ENCODE measurements around the gene AHNAK.

AHNAK gene

DNA sequence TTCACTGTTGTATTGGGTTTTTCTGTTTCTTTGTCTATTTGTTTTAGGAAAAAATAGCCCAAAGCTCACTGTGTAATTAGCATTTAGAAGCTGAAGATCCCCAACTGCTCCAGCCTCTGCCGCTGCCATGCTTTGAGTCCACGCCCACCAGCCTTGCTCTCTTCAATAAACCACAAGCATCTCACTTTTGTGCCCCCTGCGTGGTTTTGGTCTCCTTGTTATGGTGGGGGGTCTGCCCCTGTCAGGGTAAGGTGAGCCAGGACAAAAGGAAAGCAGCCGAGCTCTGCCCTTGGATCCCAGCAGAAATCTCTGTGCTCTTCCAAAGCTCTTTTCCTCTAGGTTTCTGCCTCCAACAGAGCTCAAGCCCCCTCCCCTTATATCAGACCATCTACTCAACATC lies 123.6 kb downstream of the AHNAK start:
- Histone ChIP-seq H3F3A (ENCODE audit: insufficient read depth, low read length) (no peaks in the 10 kb centered on the region), H3K4me1 (ENCODE audit: insufficient read depth, low read length, severe bottlenecking) (no peaks in the 10 kb centered on the region), H3K4me3 (ENCODE audit: low read depth, low read length, poor library complexity, severe bottlenecking) (no peak overlapping the region), H3K36me3 (ENCODE audit: insufficient read depth, low read length) (no peaks in the 10 kb centered on the region), H2AFZ (ENCODE audit: low read length) (no peak overlapping the region), H3K27ac (ENCODE audit: low read depth, low read length, poor library complexity, severe bottlenecking) (no peak overlapping the region), H3K79me2 (ENCODE audit: insufficient read depth, low read length) (no peaks in the 10 kb centered on the region), H3K9ac (ENCODE audit: low read length) (no peak overlapping the region), H3K27me3 (ENCODE audit: insufficient read depth, low read length) (0 out of 2 replicates have a peak, but pooled peaks cover 9% of the 10 kb centered on the region), H3K9me3 (ENCODE audit: low read length) (no peaks in the 10 kb centered on the region), H3K9me2 (ENCODE audit: low read depth, low read length) (no peaks in the 10 kb centered on the region), H3K4me2 (ENCODE audit: low read length) (no peak overlapping the region), H4K20me1 (ENCODE audit: insufficient read depth, low read length) (no peaks in the 10 kb centered on the region)
- TF ChIP-seq, protein P1, sequence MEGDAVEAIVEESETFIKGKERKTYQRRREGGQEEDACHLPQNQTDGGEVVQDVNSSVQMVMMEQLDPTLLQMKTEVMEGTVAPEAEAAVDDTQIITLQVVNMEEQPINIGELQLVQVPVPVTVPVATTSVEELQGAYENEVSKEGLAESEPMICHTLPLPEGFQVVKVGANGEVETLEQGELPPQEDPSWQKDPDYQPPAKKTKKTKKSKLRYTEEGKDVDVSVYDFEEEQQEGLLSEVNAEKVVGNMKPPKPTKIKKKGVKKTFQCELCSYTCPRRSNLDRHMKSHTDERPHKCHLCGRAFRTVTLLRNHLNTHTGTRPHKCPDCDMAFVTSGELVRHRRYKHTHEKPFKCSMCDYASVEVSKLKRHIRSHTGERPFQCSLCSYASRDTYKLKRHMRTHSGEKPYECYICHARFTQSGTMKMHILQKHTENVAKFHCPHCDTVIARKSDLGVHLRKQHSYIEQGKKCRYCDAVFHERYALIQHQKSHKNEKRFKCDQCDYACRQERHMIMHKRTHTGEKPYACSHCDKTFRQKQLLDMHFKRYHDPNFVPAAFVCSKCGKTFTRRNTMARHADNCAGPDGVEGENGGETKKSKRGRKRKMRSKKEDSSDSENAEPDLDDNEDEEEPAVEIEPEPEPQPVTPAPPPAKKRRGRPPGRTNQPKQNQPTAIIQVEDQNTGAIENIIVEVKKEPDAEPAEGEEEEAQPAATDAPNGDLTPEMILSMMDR (IDR thresholded peaks at IDR 0.05; ENCODE audit: low read length), result no peak
- TF ChIP-seq EZH2 (IDR thresholded peaks at IDR 0.05; ENCODE audit: borderline replicate concordance, low read length), result no peak

DNA sequence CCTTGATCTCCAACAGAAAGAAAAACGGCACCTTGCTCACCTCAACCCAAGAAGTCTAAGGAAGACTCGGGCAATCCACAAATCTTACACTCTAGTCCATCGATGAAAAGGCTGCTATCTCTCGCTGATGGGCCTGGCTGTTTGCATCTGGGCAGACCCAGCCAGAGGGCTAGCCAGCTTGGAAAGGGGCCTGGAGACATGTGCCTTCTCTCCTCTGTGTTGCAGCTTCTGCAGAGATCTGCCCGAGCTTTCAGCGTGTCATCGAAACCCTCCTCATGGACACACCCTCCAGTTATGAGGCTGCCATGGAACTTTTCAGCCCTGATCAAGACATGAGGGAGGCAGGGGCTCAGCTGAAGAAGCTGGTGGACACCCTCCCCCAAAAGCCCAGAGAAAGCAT lies 124.6 kb downstream of the AHNAK start:
- no peaks in the 10 kb centered on the region for H3K9me2 ChIP-seq (ENCODE audit: low read depth, low read length)
- H3K9ac ChIP-seq (ENCODE audit: low read length), result no peak overlapping the region
- H3K4me2 ChIP-seq (ENCODE audit: low read length), result no peak overlapping the region
- no peak overlapping the region for H2AFZ ChIP-seq (ENCODE audit: low read length)
- H3K4me1 ChIP-seq (ENCODE audit: insufficient read depth, low read length, severe bottlenecking), result no peaks in the 10 kb centered on the region
- TF ChIP-seq, protein P1 (IDR thresholded peaks at IDR 0.05; ENCODE audit: low read length), result no peak
- TF ChIP-seq EZH2 (IDR thresholded peaks at IDR 0.05; ENCODE audit: borderline replicate concordance, low read length), result no peak
- no peaks in the 10 kb centered on the region for H3F3A ChIP-seq (ENCODE audit: insufficient read depth, low read length)
- H3K36me3 ChIP-seq (ENCODE audit: insufficient read depth, low read length), result no peaks in the 10 kb centered on the region
- 0 out of 2 replicates have a peak, but pooled peaks cover 9% of the 10 kb centered on the region for H3K27me3 ChIP-seq (ENCODE audit: insufficient read depth, low read length)
- H3K79me2 ChIP-seq (ENCODE audit: insufficient read depth, low read length), result no peaks in the 10 kb centered on the region
- no peaks in the 10 kb centered on the region for H3K9me3 ChIP-seq (ENCODE audit: low read length)
- no peaks in the 10 kb centered on the region for H4K20me1 ChIP-seq (ENCODE audit: insufficient read depth, low read length)
- H3K4me3 ChIP-seq (ENCODE audit: low read depth, low read length, poor library complexity, severe bottlenecking), result no peak overlapping the region
- no peak overlapping the region for H3K27ac ChIP-seq (ENCODE audit: low read depth, low read length, poor library complexity, severe bottlenecking)

DNA sequence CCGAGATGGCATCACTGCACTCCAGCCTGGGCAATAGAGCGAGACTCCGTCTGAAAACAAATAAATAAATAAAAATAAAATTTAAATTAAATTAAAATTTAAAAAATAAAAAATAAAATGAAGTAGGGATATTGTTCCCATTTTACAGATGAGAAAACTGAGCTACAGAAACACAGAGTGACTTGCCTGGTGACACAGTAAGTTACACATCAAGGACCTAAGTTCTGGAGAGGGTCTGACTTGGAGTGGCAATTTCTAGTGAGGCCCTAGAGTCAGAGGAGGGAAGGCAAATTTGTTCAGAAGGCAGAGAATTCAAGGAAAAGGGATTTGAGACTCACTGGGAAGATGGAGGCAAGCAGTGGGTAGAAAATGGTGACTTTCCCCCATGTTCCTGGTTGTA lies 125.7 kb downstream of the AHNAK start:
- Histone ChIP-seq H3K4me2 (ENCODE audit: low read length) (no peak overlapping the region), H3K27ac (ENCODE audit: low read depth, low read length, poor library complexity, severe bottlenecking) (no peak overlapping the region), H3K36me3 (ENCODE audit: insufficient read depth, low read length) (no peaks in the 10 kb centered on the region), H3K9me2 (ENCODE audit: low read depth, low read length) (no peaks in the 10 kb centered on the region), H3K9me3 (ENCODE audit: low read length) (no peaks in the 10 kb centered on the region), H3F3A (ENCODE audit: insufficient read depth, low read length) (no peaks in the 10 kb centered on the region), H3K9ac (ENCODE audit: low read length) (no peak overlapping the region), H3K27me3 (ENCODE audit: insufficient read depth, low read length) (0 out of 2 replicates have a peak, but pooled peaks cover 13% of the 10 kb centered on the region), H3K4me3 (ENCODE audit: low read depth, low read length, poor library complexity, severe bottlenecking) (no peak overlapping the region), H3K4me1 (ENCODE audit: insufficient read depth, low read length, severe bottlenecking) (no peaks in the 10 kb centered on the region), H2AFZ (ENCODE audit: low read length) (no peak overlapping the region), H3K79me2 (ENCODE audit: insufficient read depth, low read length) (no peaks in the 10 kb centered on the region), H4K20me1 (ENCODE audit: insufficient read depth, low read length) (no peaks in the 10 kb centered on the region)
- TF ChIP-seq, protein P1 (IDR thresholded peaks at IDR 0.05; ENCODE audit: low read length), result no peak
- TF ChIP-seq EZH2 (IDR thresholded peaks at IDR 0.05; ENCODE audit: borderline replicate concordance, low read length), result no peak
